Measurements from ENCODE around the gene TCEAL1.
"Not testable (repeated sequence)": the region's sequence is repeated elsewhere in the genome, so short reads cannot be mapped to it uniquely, and the experiment has no call there.

TCEAL1 gene

GRCh38 chrX:103628386-103629317 lies at the start of gene TCEAL1:
TSS of gene TCEAL1 (plus strand) at chrX:103628975. CDS start at chrX:103629917, 942 bp downstream.
- peak; percentile 71 for DNase-seq

- DNase-seq: peak; percentile 60
Observed at GRCh38 chrX:103584596-103584995, 44.2 kb upstream of the TCEAL1 start.

GRCh38 chrX:103585411-103586313 lies 43.1 kb upstream of the TCEAL1 start, which contains the start of gene TCEAL4:
TSS of gene TCEAL4 (plus strand) at chrX:103585515. CDS start at chrX:103586676, 1,161 bp downstream.
- DNase-seq: peak; percentile 72

GRCh38 chrX:103586314-103586646 lies 42.5 kb upstream of the TCEAL1 start:
- DNase-seq: no peak

DNA sequence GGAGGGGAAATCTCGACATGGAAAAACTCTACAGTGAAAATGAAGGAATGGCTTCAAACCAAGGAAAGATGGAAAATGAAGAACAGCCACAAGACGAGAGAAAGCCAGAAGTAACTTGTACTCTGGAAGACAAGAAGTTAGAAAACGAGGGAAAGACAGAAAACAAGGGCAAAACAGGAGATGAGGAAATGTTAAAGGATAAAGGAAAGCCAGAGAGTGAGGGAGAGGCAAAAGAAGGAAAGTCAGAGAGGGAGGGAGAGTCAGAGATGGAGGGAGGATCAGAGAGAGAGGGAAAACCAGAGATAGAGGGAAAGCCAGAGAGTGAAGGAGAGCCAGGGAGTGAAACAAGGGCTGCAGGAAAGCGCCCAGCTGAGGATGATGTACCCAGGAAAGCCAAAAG lies 42.1 kb upstream of the TCEAL1 start:
- no peak for DNase-seq

- DNase-seq: not testable (repeated sequence)
Observed at GRCh38 chrX:103592295-103592694, 36.5 kb upstream of the TCEAL1 start.

GRCh38 chrX:103595202-103595601 lies 33.6 kb upstream of the TCEAL1 start:
- DNase-seq: not testable (repeated sequence)

DNA sequence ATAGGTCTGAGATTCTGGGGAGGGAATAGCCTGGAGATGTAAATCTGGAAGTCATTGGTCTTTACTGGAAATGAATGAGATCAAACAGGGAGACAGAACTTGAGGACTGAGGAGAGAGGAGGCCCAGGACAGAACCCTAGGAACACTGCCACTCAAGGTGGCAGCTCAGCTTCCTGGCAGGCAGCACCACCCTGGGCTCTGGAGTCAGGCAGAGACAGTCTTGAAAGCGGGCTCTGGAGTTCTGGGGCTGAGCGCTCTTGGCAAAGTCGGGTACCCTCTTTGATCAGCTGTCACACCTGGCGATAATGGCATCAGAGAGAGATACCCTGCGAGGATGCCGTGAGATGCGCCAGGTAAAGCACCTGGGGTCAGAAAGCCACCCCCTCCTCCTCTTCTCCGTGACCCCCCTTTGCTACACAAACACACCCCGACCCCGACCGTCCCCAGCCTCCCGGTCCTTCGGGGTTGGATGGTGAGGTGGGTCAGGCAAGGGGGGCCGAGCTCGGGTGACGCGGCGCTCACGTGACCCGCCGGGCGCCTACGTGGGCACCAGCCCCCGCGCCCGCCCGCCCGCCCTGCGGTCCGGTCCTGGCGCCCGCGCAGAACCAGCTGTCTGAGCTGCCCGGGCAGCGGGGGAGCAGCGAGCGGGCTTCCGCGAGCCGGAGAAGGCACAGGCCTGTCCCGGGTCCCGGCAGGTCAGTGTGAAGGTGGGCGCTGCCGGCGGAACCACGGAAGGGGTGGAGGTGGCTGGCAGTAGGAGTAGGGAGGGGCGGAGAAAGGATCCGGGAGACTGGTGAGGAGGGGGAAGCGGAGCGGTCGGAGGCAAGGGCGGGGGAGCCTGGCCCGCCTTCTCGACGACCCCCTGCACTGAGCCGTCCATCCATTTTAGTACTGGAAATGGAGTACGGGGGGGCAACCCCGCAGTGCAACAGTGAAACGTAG lies 21.1 kb upstream of the TCEAL1 start, which contains the start of gene TCEAL3:
Gene TCEAL3 (plus strand): TSS at position 600 of the 942 bp plus-strand sequence. CDS start 1,102 bp downstream, outside the sequence.
- peak; percentile 80 for DNase-seq

DNA sequence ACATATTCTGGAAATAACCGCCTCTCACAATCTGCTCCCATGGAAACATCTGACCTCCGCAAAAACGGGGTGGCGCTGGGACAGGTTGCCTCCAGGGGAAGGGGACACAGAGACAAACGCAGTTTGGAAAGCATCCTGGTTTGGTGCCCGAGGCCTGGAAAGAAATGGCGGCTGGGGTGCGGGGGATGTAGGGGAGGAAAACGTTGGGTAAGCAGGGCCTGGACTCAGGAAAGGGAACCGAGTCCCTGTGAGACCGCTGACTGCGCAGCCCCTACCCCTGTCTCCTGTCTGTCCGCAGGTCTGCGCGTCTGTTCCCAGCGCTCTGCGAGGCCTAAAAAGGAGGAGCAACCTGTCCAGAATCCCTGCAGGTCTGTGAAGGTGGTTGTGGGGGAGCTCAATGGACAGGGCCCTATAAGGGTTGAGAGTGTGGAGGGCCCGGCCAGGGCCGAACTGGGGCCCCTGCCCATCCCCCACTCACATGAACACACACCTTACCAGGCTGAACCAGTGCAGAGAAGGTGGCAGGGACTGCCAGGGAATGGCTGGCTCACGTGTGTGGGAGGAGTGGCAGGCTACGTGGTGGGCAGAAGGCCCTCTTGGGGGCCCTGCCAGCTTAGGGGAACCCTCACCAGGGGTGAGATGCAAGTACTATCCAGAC lies 20.3 kb upstream of the TCEAL1 start:
- DNase-seq: peak; percentile 22

- no peak for DNase-seq
Observed at GRCh38 chrX:103610282-103610681, 18.5 kb upstream of the TCEAL1 start.

DNA sequence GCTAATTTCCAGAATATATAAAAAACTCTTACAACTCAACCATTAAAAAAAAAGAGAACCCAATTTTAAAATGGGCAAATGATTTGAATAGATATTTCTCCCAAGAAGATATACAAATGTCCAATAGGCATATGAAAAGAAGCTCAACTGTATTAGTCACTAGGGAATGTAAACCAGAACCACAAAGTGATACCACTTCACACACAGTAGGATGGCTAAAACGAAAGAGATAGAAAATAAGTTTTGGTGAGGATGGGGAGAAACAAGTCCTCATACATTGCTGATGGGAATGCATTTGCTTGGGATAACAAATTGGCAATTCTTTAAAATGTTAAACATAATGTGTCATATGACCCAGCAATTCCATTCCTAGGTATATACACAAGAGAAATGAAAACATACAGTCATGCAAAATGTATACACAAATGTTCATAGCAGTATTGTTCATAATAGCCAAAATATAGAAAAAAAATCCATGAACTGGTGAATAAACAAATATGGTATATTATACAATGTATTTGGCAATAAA lies 15.3 kb upstream of the TCEAL1 start:
- DNase-seq: no peak

DNA sequence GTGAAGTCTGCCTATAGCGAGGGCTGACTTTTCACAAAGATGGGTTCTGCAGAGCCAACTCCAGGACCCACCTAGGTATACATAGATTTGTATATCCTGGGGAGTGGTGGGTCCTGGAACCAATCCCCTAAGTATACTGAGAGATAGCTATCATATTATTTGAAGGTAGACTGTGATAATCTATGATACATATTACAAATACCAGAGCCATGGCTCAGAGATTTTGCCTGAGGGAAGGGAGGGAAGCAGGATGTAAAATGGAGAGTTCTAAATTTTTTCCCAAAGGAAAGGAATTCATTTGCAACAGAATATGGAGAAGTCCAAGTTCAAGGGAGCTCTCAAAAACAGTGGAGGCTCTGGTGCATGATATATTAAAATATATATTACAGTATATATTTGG lies 13.8 kb upstream of the TCEAL1 start:
- no peak for DNase-seq

DNA sequence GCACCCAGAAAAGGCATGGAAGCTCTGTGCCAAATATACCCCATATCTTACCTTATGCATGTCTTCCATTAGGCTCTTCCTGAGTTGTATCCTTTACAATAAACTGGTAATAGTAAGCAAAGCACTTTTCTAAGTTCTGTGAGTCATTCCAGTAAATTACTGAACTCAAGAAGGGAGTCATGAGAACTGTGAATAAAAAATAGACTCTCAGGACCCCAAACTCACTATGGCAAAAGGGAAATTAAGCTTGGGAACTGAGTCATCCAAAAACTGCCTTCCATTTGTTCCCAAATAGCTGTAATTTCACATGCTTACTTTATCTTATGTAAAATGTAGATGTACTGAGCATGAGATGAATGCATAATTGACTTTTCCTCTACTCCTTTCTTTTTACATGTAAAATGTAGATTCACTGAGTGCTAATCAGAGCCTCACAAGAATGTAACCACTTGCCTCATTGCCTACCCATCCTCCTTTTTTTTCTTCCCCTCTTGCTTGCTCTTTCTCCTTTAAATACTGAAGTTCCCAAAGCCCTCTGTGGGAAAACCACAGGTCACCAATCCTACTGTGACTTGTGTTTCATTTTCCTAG lies 12.9 kb upstream of the TCEAL1 start:
- no peak for DNase-seq

DNA sequence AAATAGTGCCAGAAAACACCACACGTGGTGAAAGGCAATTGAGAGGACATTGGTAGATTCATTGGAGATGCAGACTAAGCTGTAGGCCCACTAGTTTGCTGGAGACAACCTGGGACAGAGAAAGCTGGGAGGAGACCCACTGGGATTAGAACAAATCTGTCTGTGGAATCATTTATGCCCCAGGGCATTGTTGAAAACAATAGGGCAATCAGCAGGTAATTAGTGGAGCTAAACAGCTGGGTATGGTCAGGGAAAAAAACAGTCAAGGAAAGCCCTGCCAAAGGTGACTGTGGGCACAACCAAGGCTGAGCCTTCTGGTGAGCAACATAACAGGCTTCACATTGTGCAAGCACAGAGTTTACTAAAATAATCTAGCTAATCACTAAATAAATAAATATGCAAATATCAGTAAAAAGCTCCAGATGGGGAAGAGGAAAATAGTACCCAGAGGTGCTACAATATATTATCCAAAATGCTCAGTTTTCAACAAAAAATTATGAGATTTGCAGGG lies 12.0 kb upstream of the TCEAL1 start:
- peak; percentile 55 for DNase-seq

- DNase-seq: no peak
Observed at GRCh38 chrX:103624111-103624510, 4.7 kb upstream of the TCEAL1 start.

DNA sequence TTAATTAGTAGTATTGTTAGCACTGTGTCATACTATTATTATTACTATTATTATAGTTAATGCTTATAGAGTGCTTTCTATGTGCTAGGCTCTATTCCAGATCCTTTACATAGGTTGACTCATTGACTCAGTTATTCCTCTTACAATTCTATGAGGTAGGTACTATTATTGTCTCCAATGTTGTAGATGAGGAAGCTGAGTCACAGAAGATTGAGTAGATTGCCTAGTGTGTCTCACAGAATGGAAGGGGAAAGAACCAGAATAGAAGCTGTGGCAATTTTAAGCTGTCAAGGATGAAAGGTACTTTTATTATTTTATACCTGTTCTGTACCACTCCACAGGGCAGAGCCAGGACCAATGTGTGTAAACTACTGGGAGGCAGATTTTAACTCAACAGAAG lies 1.9 kb upstream of the TCEAL1 start:
- no peak for DNase-seq

DNA sequence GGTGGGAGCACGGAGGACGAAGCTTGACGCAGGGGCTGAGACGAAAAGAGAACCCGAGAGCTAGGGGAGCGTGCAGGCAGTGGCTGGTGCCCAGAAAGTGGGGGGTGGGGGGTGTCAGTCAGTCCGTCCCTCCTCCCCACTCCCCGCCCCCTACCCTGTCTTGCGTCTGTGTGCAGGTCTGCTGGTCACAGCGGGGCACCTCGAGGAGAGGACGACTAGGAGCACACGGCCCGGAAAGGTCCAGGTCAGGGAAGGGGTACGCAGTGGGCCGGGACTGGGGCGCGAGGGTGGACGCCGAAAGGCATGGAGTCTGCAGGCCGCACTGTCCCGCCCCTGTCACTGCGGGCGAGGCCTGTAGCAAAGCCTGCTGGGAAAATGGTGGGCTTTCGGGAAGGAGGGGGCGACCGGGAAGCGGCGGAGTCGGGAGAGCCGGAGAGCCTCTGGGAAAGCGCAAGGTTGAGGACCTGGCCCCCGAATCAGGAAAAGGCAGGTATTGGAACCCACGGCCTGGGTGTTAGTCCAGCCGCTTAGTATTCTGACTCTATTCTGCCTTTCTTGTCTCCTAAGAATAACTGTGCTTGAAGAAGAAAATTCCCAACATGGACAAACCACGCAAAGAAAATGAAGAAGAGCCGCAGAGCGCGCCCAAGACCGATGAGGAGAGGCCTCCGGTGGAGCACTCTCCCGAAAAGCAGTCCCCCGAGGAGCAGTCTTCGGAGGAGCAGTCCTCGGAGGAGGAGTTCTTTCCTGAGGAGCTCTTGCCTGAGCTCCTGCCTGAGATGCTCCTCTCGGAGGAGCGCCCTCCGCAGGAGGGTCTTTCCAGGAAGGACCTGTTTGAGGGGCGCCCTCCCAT lies 769 bp downstream of the TCEAL1 start:
- peak; percentile 80 for DNase-seq

DNA sequence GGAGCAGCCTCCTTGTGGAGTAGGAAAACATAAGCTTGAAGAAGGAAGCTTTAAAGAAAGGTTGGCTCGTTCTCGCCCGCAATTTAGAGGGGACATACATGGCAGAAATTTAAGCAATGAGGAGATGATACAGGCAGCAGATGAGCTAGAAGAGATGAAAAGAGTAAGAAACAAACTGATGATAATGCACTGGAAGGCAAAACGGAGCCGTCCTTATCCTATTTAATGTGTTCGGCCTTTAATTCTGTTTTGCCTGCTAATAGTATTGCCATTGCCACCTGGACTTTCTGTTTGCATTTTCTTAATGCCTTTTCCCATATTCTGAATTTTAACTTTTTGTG lies 1.4 kb downstream of the TCEAL1 start:
- DNase-seq: no peak

DNA sequence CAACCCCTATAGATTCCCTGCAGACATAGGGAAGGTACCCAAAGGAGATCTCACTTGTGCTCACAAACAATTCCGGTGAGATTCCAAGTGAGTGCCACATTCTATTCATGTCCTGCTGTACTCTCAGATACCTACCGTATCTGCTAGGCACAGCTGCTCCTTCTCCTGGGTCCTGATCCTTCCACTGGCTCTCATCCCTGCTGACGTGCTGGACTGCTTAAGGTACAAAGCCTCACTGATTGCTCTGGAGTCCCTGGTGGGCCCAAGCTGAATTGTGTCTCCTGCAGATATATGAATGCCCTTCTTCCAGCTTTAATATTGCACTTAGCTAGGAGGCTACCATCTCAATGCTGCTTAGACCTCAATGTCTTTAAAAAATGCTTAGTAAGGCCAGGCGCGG lies 2.4 kb downstream of the TCEAL1 start:
- DNase-seq: no peak

GRCh38 chrX:103635436-103635835 lies 6.7 kb downstream of the TCEAL1 start:
- DNase-seq: no peak
